ENCODE data around the gene TRPM5.
"Not testable (repeated sequence)": the region's sequence is repeated elsewhere in the genome, so short reads cannot be mapped to it uniquely, and the experiment has no call there.

TRPM5 gene

GRCh38 chr11:2443881-2444820, at the start of gene TRPM5:
TSS of gene TRPM5 (minus strand) at chr11:2444514. CDS start at chr11:2423036, 21,478 bp downstream.
- peak; percentile 75 to 78 for DNase-seq

- DNase-seq, result no peak
Measured at GRCh38 chr11:2489083-2489482, 44.8 kb upstream of the TRPM5 start.

GRCh38 chr11:2488004-2488403, 43.7 kb upstream of the TRPM5 start:
- no peak for DNase-seq

GRCh38 chr11:2484576-2485125, 40.3 kb upstream of the TRPM5 start:
- no peak for DNase-seq

- no peak for DNase-seq
Measured at GRCh38 chr11:2483426-2483825, 39.1 kb upstream of the TRPM5 start.

- DNase-seq, result no peak
Measured at GRCh38 chr11:2482745-2483144, 38.4 kb upstream of the TRPM5 start.

GRCh38 chr11:2482204-2482603, 37.9 kb upstream of the TRPM5 start:
- DNase-seq, result no peak

GRCh38 chr11:2481253-2481652, 36.9 kb upstream of the TRPM5 start:
- DNase-seq, result no peak

- DNase-seq, result peak in 1 of 2 donors; percentile 64
Measured at GRCh38 chr11:2480874-2481220, 36.5 kb upstream of the TRPM5 start.

- not testable (repeated sequence) for DNase-seq
Measured at GRCh38 chr11:2480067-2480873, 36.0 kb upstream of the TRPM5 start.

GRCh38 chr11:2477936-2478335, 33.6 kb upstream of the TRPM5 start:
- DNase-seq, result no peak

- DNase-seq, result no peak
Measured at GRCh38 chr11:2477254-2477653, 32.9 kb upstream of the TRPM5 start.

GRCh38 chr11:2475136-2475918, 31.0 kb upstream of the TRPM5 start:
- DNase-seq, result no peak

- DNase-seq, result no peak
Measured at GRCh38 chr11:2474059-2474901, 30.0 kb upstream of the TRPM5 start.

GRCh38 chr11:2473361-2474058, 29.2 kb upstream of the TRPM5 start:
- no peak for DNase-seq

- no peak for DNase-seq
Measured at GRCh38 chr11:2472428-2473186, 28.3 kb upstream of the TRPM5 start.

- no peak for DNase-seq
Measured at GRCh38 chr11:2471804-2472096, 27.4 kb upstream of the TRPM5 start.

- DNase-seq, result no peak
Measured at GRCh38 chr11:2471048-2471803, 26.9 kb upstream of the TRPM5 start.

- DNase-seq, result no peak
Measured at GRCh38 chr11:2470495-2470894, 26.2 kb upstream of the TRPM5 start.
